Measurements from ENCODE around the gene GPR157.

GPR157 gene

DNA sequence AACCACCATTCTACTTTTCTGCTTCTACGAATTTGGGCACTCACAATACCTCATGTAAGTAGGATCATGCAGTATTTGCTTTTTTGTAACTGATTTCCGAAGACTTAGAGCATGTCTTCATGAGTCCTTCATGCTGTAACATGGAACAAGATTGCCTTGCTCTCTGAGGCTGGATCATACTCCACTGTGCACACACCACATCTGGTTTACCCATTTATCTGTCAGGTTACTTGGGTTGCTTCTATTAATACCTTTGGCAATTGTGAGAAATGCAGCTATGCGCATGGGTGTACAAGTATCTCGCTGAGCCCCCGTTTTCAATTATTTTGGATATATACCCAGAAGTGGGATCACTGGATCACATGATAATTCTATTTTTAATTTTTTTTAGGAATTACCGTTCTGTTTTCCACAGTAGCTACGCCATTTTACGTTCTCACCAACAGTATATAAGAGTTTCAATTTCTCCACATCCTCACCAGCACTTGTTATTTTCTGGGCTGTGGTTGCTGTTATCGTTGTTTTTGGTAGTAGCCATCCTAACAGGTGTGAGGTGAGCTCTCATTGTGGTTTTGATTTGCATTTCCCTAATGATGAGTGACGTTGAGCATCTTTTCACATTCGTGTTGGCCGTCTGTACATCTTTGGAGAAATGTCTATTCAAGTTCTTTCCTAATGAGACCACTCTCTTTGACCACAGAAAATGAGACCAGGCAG is 48.8 kb downstream of the GPR157 start:
- Mint-ChIP-seq H3K4me3 (peak overlapping the region; percentile 35), H3K36me3 (ENCODE audit: low read depth) (peaks cover 6% of the 10 kb centered on the region), H3K27me3 (ENCODE audit: low read depth) (peaks cover 32% of the 10 kb centered on the region), H3K9me3 (no peaks in the 10 kb centered on the region), H3K4me1 (ENCODE audit: low read depth) (peaks cover 65% of the 10 kb centered on the region), H3K27ac (peak overlapping the region; percentile 12)
- DNase-seq (ENCODE audit: low spot score) = no peak

DNA sequence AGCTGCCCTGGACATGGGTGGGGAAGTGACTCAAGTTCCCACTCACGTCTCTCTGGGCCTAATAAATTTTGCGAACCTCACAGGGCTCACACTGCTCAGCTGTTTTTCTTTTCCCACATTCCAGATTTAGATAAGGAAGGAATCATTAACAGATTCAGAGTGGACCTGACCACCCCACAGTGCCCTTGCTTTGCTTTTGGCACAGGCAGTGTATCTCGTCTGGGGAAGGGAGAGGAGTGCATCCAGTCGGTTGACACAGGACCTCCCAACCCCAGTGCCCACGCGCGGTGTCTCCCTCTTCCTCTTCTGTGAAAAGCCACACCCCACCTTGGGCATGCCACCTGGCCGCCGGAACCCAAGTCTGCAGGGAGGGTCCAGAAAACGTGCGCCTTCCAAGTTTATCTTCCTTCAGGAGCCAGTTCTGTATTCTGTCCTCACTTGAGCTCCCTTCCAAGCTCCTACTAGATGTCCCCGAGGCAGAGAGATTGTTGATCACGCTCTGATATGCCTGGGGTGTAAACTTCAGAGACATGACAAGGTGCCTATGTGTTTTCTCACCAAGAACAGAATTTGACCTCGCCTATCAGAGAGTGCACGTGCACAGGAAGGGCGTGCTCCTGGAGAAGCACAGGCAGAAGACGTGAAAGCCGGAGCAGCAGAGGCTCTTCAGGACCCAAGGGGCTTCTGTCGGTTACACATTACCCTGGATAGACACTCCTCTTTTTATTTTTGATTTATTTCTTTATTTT is 50.0 kb downstream of the GPR157 start:
- peaks cover 43% of the 10 kb centered on the region for H3K27me3 Mint-ChIP-seq (ENCODE audit: low read depth)
- H3K4me1 Mint-ChIP-seq (ENCODE audit: low read depth) = peaks cover 70% of the 10 kb centered on the region
- no peaks in the 10 kb centered on the region for H3K9me3 Mint-ChIP-seq
- H3K27ac Mint-ChIP-seq = peak overlapping the region; percentile 52
- DNase-seq (ENCODE audit: low spot score) = no peak
- H3K36me3 Mint-ChIP-seq (ENCODE audit: low read depth) = peaks cover 6% of the 10 kb centered on the region
- H3K4me3 Mint-ChIP-seq = peak overlapping the region; percentile 58

DNA sequence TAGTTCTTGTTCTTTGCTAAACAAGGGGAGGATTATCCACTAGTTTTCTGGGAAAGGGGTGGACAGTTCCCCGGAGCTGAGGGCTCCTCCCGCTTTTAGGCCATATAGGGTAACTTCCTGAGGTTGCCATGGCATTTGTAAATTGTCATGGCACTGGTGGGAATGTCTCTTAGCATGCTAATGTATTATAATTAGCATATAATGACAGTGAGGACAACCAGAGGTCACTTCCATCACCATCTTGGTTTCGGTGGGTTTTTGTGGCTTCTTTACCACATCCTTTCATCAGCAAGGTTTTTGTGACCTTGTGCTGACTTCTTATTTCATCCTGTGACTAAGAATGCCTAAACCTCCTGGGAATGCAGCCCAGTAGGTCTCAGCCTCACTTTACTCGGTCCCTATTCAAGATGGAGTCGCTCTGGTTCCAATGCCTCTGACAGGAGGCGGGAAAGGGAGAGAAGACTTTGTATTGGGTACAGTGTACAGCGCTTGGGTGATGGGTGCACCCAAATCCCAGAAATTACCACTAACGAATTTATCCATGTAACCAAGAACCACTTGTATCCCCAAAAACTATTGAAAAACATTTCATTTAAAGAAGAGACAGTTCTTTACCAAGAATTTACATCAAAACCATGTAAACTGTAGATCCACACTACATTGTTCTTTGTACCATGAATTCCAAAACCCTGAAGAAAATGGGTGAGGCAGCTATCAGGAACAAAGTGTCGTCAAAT is 50.7 kb downstream of the GPR157 start:
- Mint-ChIP-seq H3K27ac (peak overlapping the region; percentile 45), H3K27me3 (ENCODE audit: low read depth) (peaks cover 50% of the 10 kb centered on the region), H3K4me1 (ENCODE audit: low read depth) (peaks cover 69% of the 10 kb centered on the region), H3K9me3 (no peaks in the 10 kb centered on the region), H3K4me3 (peak overlapping the region; percentile 58), H3K36me3 (ENCODE audit: low read depth) (peaks cover 6% of the 10 kb centered on the region)
- DNase-seq (ENCODE audit: low spot score) = peak; percentile 36

DNA sequence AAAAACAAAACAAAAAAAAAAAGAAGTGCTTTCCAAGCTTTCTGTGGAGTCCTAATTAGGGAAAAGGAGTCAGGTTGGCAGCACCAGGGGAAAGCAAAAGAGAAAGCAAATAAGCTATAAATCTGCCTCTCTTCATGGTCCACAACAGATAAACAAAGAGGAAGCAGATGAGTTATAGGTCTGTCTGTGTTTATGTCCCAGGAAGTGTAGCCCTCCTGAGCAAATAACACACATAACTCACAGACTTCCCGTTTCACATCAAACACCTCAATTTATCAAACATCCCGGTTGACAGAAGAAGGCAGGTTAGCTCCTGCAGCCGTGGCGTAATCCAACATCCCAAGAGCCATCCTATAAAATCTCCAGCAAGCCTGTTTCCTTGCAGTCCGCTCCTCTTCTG is 53.9 kb downstream of the GPR157 start:
- Mint-ChIP-seq H3K27ac (no peak overlapping the region), H3K4me1 (ENCODE audit: low read depth) (peaks cover 47% of the 10 kb centered on the region), H3K27me3 (ENCODE audit: low read depth) (peaks cover 49% of the 10 kb centered on the region), H3K4me3 (peak overlapping the region; percentile 41), H3K36me3 (ENCODE audit: low read depth) (peaks cover 4% of the 10 kb centered on the region), H3K9me3 (no peaks in the 10 kb centered on the region)
- no peak for DNase-seq (ENCODE audit: low spot score)

- no peak for DNase-seq (ENCODE audit: low spot score)
- H3K27ac Mint-ChIP-seq = no peak overlapping the region
- H3K4me3 Mint-ChIP-seq = no peak overlapping the region
- no peaks in the 10 kb centered on the region for H3K9me3 Mint-ChIP-seq
- no peaks in the 10 kb centered on the region for H3K36me3 Mint-ChIP-seq (ENCODE audit: low read depth)
- H3K4me1 Mint-ChIP-seq (ENCODE audit: low read depth) = peaks cover 38% of the 10 kb centered on the region
- H3K27me3 Mint-ChIP-seq (ENCODE audit: low read depth) = peaks cover 36% of the 10 kb centered on the region
Measured at GRCh38 chr1:9073143-9073542, 55.8 kb downstream of the GPR157 start.

DNA sequence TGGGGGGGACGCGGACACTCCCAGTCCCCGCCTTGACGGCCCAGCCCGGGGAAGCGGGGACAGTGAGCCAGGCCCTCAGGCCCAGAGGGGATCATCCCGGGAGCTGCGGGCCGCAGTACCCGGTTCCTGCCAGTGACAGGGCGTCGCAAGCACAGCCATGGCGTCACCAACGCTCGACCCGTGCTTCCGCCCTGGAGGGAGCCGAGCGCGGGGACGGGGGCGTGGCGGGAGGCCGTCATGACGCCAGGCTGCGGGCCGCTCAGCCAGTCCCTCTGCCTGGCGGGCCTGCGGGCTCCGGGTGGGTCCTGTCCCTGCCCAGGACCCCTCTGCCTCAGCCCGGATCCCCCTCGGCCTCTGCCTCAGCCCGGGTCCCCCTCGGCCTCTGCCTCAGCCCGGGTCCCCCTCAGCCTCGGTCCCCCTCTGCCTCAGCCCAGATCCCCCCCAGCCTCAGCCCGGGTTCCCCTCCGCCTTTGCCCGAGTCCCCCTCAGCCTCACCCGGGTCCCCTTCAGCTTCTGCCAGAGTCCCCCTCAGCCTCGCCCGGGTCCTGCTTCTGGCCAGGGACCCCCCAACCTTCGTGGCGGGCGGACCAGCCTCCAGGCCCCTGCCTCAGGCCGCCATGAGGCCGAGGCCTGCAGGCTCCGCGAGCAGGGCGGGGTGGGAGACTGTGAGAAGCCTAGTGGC is 57.2 kb downstream of the GPR157 start:
- Mint-ChIP-seq H3K4me3 (no peak overlapping the region), H3K27me3 (ENCODE audit: low read depth) (peaks cover 33% of the 10 kb centered on the region), H3K9me3 (no peaks in the 10 kb centered on the region), H3K27ac (no peak overlapping the region), H3K36me3 (ENCODE audit: low read depth) (no peaks in the 10 kb centered on the region), H3K4me1 (ENCODE audit: low read depth) (peaks cover 33% of the 10 kb centered on the region)
- DNase-seq (ENCODE audit: low spot score) = no peak

GRCh38 chr1:9070486-9070885 is 58.4 kb downstream of the GPR157 start:
- DNase-seq (ENCODE audit: low spot score) = no peak
- H3K4me1 Mint-ChIP-seq (ENCODE audit: low read depth) = peaks cover 25% of the 10 kb centered on the region
- no peaks in the 10 kb centered on the region for H3K9me3 Mint-ChIP-seq
- no peak overlapping the region for H3K27ac Mint-ChIP-seq
- H3K27me3 Mint-ChIP-seq (ENCODE audit: low read depth) = peaks cover 31% of the 10 kb centered on the region
- no peaks in the 10 kb centered on the region for H3K36me3 Mint-ChIP-seq (ENCODE audit: low read depth)
- H3K4me3 Mint-ChIP-seq = no peak overlapping the region

DNA sequence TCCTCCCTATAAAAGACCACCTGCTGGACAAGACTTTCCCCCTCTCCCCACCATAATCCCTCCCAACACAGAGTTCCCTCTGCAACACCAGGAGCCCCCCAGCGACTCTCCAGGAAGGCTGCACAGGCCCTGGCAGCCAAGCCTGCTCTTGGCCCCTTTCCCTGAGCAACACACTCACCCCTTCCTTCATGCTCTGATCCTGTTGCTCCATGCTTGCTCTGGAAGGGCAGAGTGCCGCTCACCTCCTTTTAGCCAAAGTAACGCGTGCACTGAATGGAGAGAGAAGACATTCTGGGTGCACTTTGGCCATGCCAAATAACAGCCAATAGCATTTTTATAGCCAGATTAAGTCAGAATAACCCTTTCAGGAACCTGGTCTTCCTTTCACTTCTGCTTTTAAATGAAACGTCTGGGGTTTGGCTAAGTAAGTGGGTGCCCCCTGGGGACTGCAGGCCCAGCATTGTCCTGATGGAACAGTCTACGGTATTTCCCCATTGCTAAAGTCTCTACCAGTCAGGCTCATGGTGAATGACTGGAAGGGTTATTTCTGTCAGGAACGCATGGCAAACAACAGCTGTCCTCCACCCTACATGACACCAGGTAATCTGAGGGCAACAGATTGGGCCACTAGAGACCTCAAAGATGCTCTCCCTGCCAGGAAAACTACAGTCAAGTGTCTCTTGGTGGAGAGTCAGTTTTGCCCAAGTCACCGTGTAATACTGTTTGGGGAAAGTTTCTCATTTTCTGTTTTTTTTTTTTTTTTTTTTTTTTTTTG is 59.4 kb downstream of the GPR157 start, which contains the start of gene SLC2A5:
Gene SLC2A5 (minus strand): TSS at position 310 of the 775 bp plus-strand sequence. CDS start 99 bp downstream, at position 211.
- peaks cover 22% of the 10 kb centered on the region for H3K27me3 Mint-ChIP-seq (ENCODE audit: low read depth)
- DNase-seq (ENCODE audit: low spot score) = no peak
- H3K27ac Mint-ChIP-seq = no peak within 1 kb of the TSS
- H3K4me1 Mint-ChIP-seq (ENCODE audit: low read depth) = peaks cover 16% of the 10 kb centered on the region
- no peak within 1 kb of the TSS for H3K4me3 Mint-ChIP-seq
- no peaks in the 10 kb centered on the region for H3K36me3 Mint-ChIP-seq (ENCODE audit: low read depth)
- no peaks in the 10 kb centered on the region for H3K9me3 Mint-ChIP-seq

GRCh38 chr1:9068981-9069325 is 59.9 kb downstream of the GPR157 start:
- Mint-ChIP-seq H3K27me3 (ENCODE audit: low read depth) (peaks cover 17% of the 10 kb centered on the region), H3K9me3 (no peaks in the 10 kb centered on the region), H3K27ac (no peak overlapping the region), H3K36me3 (ENCODE audit: low read depth) (no peaks in the 10 kb centered on the region), H3K4me3 (no peak overlapping the region), H3K4me1 (ENCODE audit: low read depth) (peaks cover 10% of the 10 kb centered on the region)
- no peak for DNase-seq (ENCODE audit: low spot score)

DNA sequence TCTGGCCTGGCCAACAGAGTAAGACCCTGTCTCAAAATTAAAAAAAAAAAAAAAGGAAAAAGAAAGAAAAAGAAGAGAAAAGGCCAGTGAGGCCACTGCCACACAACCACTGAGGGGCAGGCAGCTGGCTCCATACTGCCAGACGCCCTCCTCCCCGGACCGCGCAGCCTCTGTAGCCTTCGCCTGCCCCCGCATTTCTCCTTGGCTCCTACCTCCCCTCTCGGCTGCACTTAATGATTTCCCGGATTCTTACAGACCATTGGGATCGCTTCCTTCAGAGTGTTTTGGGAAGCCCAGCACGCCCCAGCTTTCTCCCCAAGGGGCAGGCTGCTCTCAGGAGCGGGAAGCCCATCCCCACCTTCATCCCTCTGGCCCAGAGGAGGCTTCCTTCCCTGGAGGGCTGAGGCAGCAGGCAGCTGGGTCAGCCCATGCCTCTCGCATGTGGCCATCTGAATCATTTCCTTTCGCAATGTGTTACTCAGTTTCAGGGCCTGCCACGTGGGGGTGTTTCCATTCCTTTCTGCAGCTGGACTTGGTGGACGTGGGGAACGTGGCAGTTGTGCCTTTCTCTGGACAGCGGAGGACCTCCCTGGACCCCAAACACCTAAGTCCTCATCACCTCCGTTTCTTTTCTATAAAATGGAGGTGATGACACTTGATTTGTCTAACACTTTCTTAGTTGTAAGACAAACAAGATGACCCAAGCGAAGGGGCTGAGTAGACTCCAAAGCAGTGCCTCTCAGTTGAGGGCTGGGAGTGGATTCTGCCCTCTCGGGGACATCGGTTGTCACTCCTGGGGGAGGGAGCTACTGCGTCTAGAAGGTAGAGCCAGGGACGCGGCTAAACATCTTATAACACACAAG is 61.7 kb downstream of the GPR157 start:
- no peak overlapping the region for H3K4me3 Mint-ChIP-seq
- peaks cover 6% of the 10 kb centered on the region for H3K27me3 Mint-ChIP-seq (ENCODE audit: low read depth)
- peaks cover 10% of the 10 kb centered on the region for H3K4me1 Mint-ChIP-seq (ENCODE audit: low read depth)
- DNase-seq (ENCODE audit: low spot score) = no peak
- no peak overlapping the region for H3K27ac Mint-ChIP-seq
- no peaks in the 10 kb centered on the region for H3K36me3 Mint-ChIP-seq (ENCODE audit: low read depth)
- H3K9me3 Mint-ChIP-seq = no peaks in the 10 kb centered on the region

GRCh38 chr1:9065213-9065751 is 63.6 kb downstream of the GPR157 start:
- Mint-ChIP-seq H3K9me3 (no peaks in the 10 kb centered on the region), H3K27ac (no peak overlapping the region)
- no peak for DNase-seq (ENCODE audit: low spot score)

GRCh38 chr1:9062846-9063245 is 66.1 kb downstream of the GPR157 start:
- no peak for DNase-seq (ENCODE audit: low spot score)
- no peak overlapping the region for H3K27ac Mint-ChIP-seq
- peaks cover 2% of the 10 kb centered on the region for H3K27me3 Mint-ChIP-seq (ENCODE audit: low read depth)
- H3K4me3 Mint-ChIP-seq = no peak overlapping the region
- H3K4me1 Mint-ChIP-seq (ENCODE audit: low read depth) = no peaks in the 10 kb centered on the region
- H3K9me3 Mint-ChIP-seq = no peaks in the 10 kb centered on the region
- no peaks in the 10 kb centered on the region for H3K36me3 Mint-ChIP-seq (ENCODE audit: low read depth)

More at GRCh38 chr1:9065213-9065751, 63.6 kb downstream of the GPR157 start:
- H3K4me1 Mint-ChIP-seq (ENCODE audit: low read depth) = peaks cover 10% of the 10 kb centered on the region
- H3K27me3 Mint-ChIP-seq (ENCODE audit: low read depth) = peaks cover 7% of the 10 kb centered on the region
- no peaks in the 10 kb centered on the region for H3K36me3 Mint-ChIP-seq (ENCODE audit: low read depth)
- no peak overlapping the region for H3K4me3 Mint-ChIP-seq

All from T-helper 2 cell treated with Interferon-gamma antibody and Interleukin-4, amounts not matched to agents 5 μg/mL and 100 μg/mL, for 36 hours (primary cell).